Kidney tubule cell (primary cell): ENCODE measurements around the gene ST3GAL3.

ENCODE experiments used
- DNase-seq: peaks from one replicate; pipeline ENCODE4 v3.0.0-alpha.2; 2018; ENCODE audit warnings: low spot score

ST3GAL3 gene, protein sequence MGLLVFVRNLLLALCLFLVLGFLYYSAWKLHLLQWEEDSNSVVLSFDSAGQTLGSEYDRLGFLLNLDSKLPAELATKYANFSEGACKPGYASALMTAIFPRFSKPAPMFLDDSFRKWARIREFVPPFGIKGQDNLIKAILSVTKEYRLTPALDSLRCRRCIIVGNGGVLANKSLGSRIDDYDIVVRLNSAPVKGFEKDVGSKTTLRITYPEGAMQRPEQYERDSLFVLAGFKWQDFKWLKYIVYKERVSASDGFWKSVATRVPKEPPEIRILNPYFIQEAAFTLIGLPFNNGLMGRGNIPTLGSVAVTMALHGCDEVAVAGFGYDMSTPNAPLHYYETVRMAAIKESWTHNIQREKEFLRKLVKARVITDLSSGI

DNA sequence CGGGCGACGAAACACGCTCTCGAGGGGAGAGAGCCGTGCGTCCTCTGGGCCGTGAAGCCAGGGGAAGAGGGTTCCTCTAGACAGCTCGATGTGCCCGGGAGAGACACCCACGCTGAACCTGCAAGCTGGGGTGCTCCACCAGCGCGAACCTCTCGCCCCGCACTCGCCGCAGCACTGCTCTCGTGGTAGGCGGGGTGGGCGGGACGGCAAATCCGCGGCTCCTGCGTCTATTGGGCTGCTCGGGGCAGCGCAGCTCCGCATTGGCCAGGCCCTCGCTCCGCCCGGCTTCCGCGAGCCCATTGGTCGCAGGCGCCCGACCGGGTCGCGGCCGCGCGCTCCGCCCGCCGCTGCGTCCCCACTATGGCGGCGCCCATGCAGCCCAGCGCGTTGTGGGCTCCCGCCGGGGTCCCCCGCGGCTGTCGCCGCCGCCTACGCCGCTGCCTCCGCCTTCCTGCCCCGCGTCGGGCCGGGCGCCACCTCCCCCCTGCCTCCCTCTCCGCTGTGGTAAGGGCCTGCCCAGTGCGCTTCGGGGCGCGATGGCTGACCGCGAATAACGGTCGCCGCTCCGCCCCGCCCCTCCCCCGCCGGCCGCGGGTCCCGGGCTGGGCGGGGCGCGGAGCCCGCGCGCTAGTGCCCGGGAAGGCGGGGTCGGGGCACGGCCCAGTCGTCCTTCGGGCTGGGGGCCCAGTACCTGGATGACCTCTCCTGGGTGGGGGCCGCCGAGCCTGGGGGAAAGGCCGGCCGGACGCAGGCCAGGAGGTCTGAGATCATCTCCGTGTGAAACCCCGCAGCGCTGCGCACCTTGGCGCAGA lies at the start of gene ST3GAL3:
Gene ST3GAL3, plus strand, starts transcription at position 347 of the 812 bp plus-strand sequence. CDS start 28,727 bp downstream, outside the sequence.
- DNase-seq = peak; percentile 94

GRCh38 chr1:43659212-43660166 lies 47.8 kb upstream of the ST3GAL3 start:
- DNase-seq = no peak

DNA sequence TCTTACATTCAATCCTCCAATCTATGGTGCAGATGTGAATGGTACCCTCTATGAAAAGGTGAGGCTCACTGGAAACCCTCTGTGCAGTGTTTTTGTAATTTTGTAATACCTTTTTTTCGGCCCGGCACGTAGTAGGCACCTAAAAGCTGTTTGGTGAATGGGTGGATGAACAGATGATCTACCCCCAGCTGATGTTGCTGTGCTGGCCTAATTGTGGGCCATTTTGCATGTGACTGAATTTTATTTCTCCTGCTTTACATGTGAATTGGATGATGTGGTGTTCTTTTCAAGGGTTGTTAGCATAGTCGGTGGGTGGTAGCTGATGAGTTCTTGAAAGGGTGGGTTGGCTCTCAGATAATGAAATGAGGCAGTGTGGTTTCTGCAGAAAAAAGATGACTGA lies 47.0 kb upstream of the ST3GAL3 start:
- DNase-seq = no peak

- DNase-seq = no peak
Measured at GRCh38 chr1:43664369-43664768, 43.0 kb upstream of the ST3GAL3 start.

DNA sequence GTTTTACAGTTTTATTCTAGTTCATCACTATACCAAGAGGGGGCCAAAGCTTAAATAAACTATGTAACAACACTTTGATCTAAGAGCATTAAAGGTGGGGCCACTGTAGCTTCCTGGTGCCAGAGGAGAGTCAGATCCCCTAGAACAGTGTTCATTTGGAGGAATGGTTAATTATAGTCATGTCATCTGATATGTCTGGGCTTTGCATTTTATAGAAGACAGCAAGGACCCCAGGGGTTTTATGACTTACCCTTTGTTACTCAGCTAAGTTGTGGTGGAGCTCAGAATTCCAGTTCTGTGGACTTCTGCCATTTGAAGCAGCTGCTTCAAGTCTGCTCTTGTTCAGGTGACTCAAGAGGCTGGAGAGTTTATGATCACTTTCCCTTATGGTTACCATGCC lies 40.7 kb upstream of the ST3GAL3 start:
- DNase-seq = no peak

- peak; percentile 20 for DNase-seq
Measured at GRCh38 chr1:43668956-43669355, 38.4 kb upstream of the ST3GAL3 start.

- DNase-seq = no peak
Measured at GRCh38 chr1:43669878-43670277, 37.5 kb upstream of the ST3GAL3 start.

GRCh38 chr1:43671193-43671592 lies 36.1 kb upstream of the ST3GAL3 start:
- DNase-seq = no peak

DNA sequence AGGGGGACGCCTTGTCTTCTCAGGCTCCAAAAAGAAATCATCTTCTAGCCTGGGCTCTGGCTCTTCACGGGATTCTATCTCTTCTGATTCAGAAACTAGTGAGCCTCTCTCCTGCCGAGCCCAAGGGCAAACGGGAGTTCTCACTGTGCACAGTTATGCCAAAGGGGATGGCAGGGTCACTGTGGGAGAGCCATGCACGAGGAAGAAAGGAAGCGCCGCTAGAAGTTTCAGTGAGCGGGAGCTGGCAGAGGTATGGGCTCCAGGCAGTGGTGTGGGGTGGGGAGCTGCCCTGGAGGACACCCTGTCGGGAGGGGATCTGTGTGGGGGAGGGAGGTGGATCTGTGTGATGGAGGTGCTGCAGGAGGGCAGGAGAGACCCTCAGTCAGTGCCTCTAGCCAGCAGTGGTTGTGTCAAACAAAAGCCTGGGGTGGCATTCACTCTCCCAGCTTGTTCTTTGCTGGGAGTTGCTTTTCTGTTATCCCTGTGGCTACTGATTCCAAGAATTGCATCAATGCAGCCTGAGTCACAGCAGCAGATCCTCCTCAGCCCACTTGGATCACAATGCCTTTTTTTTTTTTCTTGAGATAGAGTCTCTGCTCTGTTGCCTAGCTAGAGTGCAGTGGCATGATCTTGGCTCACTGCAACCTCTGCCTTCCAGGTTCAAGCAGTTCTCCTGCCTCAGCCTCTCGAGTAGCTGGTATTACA lies 35.6 kb upstream of the ST3GAL3 start:
- DNase-seq = peak; percentile 72

- DNase-seq = no peak
Measured at GRCh38 chr1:43673261-43673660, 34.1 kb upstream of the ST3GAL3 start.

- DNase-seq = no peak
Measured at GRCh38 chr1:43678940-43679339, 28.4 kb upstream of the ST3GAL3 start.

GRCh38 chr1:43683560-43683959 lies 23.8 kb upstream of the ST3GAL3 start:
- no peak for DNase-seq

GRCh38 chr1:43686801-43687200 lies 20.5 kb upstream of the ST3GAL3 start:
- no peak for DNase-seq

GRCh38 chr1:43687301-43688108 lies 19.8 kb upstream of the ST3GAL3 start:
- no peak for DNase-seq

DNA sequence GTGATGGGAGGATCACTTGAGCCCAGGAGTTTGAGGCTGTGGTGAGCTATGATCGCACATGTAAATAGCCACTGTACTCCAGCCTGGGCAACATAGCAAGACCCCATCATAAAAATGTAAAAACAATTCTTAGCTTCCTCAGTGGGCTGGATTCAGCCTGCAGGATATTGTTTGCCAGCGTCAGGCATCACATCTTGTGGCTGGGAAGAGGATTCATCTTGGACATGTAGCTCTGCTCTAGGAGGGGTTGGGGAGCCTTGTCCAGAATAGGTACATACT lies 19.3 kb upstream of the ST3GAL3 start:
- no peak for DNase-seq

GRCh38 chr1:43688594-43689000 lies 18.7 kb upstream of the ST3GAL3 start:
- peak; percentile 64 for DNase-seq

DNA sequence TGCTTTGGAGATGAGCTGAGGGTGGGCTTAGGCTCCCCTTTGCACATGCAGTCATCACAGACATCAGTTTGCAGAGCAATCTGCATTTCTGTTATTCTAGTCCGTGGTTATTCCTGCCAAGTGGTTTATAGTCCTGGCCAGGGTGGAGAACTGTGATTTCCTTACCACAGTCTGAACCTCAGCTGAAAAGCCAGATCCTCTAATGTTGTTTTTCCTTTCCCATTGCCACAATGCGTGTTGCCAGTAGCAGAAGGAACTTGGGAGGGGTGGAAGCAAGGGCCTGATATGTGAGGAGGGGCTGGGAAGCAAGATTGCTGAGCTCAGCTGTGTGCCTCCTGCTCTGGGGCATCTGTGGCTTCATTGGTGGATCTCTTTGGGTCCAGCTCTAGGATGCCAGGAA lies 18.0 kb upstream of the ST3GAL3 start:
- DNase-seq = no peak

GRCh38 chr1:43691871-43692815 lies 15.2 kb upstream of the ST3GAL3 start:
- no peak for DNase-seq

- DNase-seq = no peak
Measured at GRCh38 chr1:43693371-43693770, 14.0 kb upstream of the ST3GAL3 start.

GRCh38 chr1:43699281-43699680 lies 8.1 kb upstream of the ST3GAL3 start:
- DNase-seq = no peak
